SK-N-SH treated with all-trans-retinoic acid at 6 μM for 48 hours (cell line): ENCODE measurements around the gene LRRC8A.

Experiments
- ARNTL ChIP-seq: fragments of 450-650 bp; formaldehyde crosslinking; IDR thresholded peaks from 2 replicates; pipeline ENCODE4 v1.5.0; 2020; ENCODE audit warnings: low read depth, mild to moderate bottlenecking, moderate library complexity, borderline replicate concordance
- CREB5 ChIP-seq: fragments of 250-450 bp; sonication (Bioruptor Pico); IDR thresholded peaks from 2 replicates; pipeline ENCODE4 v1.5.1; 2020; ENCODE audit warnings: low read depth, mild to moderate bottlenecking, moderate library complexity
- CSDC2 ChIP-seq: fragments of 250-450 bp; sonication (Bioruptor Pico); IDR thresholded peaks from 2 replicates; pipeline ENCODE4 v1.5.0; 2020; ENCODE audit warnings: mild to moderate bottlenecking, moderate library complexity
- GLIS3 ChIP-seq: fragments of 250-450 bp; sonication (Bioruptor Pico); IDR thresholded peaks from 2 replicates; pipeline ENCODE4 v1.5.0; 2020; ENCODE audit warnings: mild to moderate bottlenecking, moderate library complexity
- OSR1 ChIP-seq: fragments of 250-450 bp; sonication (Bioruptor Pico); IDR thresholded peaks from 2 replicates; pipeline ENCODE4 v1.8.0; 2022; ENCODE audit warnings: moderate library complexity, mild to moderate bottlenecking, inconsistent platforms
- PATZ1 ChIP-seq: fragments of 250-450 bp; sonication (Bioruptor Pico); IDR thresholded peaks from 2 replicates; pipeline ENCODE4 v1.8.0; 2020; ENCODE audit warnings: mild to moderate bottlenecking, moderate library complexity, borderline replicate concordance
- POU6F1 ChIP-seq: fragments of 250-450 bp; sonication (Bioruptor Pico); IDR thresholded peaks from 2 replicates; pipeline ENCODE4 v1.8.0; 2021; ENCODE audit warnings: low read depth, mild to moderate bottlenecking, moderate library complexity, borderline replicate concordance
- PPARA ChIP-seq: fragments of 250-450 bp; sonication (Bioruptor Pico); IDR thresholded peaks from 2 replicates; pipeline ENCODE4 v1.5.0; 2020; ENCODE audit warnings: mild to moderate bottlenecking, borderline replicate concordance
- RARB ChIP-seq: fragments of 250-450 bp; sonication (Bioruptor Pico); IDR thresholded peaks from 2 replicates; pipeline ENCODE4 v1.8.0; 2021; ENCODE audit warnings: mild to moderate bottlenecking, moderate library complexity
- TCF4 ChIP-seq: fragments of 250-450 bp; sonication (Bioruptor Pico); IDR thresholded peaks from 2 replicates; pipeline ENCODE4 v1.8.0; 2021; ENCODE audit warnings: mild to moderate bottlenecking, moderate library complexity, borderline replicate concordance
- ZNF565 ChIP-seq: fragments of 450-650 bp; formaldehyde crosslinking; conservative IDR thresholded peaks from 2 replicates; pipeline ENCODE4 v1.5.0; 2020; ENCODE audit warnings: low read depth, mild to moderate bottlenecking, moderate library complexity
- ZNF70 ChIP-seq: fragments of 450-650 bp; formaldehyde crosslinking; IDR thresholded peaks from 2 replicates; pipeline ENCODE4 v1.5.0; 2020; ENCODE audit warnings: mild to moderate bottlenecking, moderate library complexity
- ZNF8 ChIP-seq: fragments of 450-650 bp; formaldehyde crosslinking; IDR thresholded peaks from 2 replicates; pipeline ENCODE4 v1.5.0; 2020; ENCODE audit warnings: mild to moderate bottlenecking, moderate library complexity

- TF ChIP-seq ZNF8 (CRISPR knock-in tag) (no peak), PPARA (CRISPR knock-in tag) (no peak), PATZ1 (CRISPR knock-in tag) (no peak), TCF4 (CRISPR knock-in tag) (no peak), POU6F1 (CRISPR knock-in tag) (no peak), OSR1 (CRISPR knock-in tag) (no peak), RARB (CRISPR knock-in tag) (no peak), CREB5 (CRISPR knock-in tag) (no peak), GLIS3 (CRISPR knock-in tag) (no peak), ZNF70 (CRISPR knock-in tag) (no peak), CSDC2 (CRISPR knock-in tag) (no peak), ZNF565 (CRISPR knock-in tag) (no peak), ARNTL (CRISPR knock-in tag) (no peak)
Measured at GRCh38 chr9:128929560-128929959, 47.6 kb downstream of the LRRC8A start.
